CD14-positive monocyte (primary cell): ENCODE results near the gene SSBP3. TPM values are rescaled to one million over a fixed set of nuclear protein-coding genes. Genes with fewer than 3 reads are reported as not detected.
"Not testable (repeated sequence)": the region's sequence is repeated elsewhere in the genome, so short reads cannot be mapped to it uniquely, and the experiment has no call there.

Experiments used
- DNase-seq, 3 donors: peaks; one replicate each; pipeline ENCODE4 v3.0.0-alpha.2; 2011 to 2022
- H2AFZ ChIP-seq: 2 replicates; pipeline ENCODE4 v1.6.0; 2012; ENCODE audit warnings: mild to moderate bottlenecking, low read depth, low read length, inconsistent platforms; ENCODE audit not compliant: insufficient read depth, poor library complexity, severe bottlenecking
- H3K27ac ChIP-seq, 2 donors: 1 replicate in 1 of 2; 2 replicates in 1 of 2; pipeline ENCODE4 v1.5.1; 2012 to 2013; ENCODE audit warnings: low read length in 2 of 2, control low read depth in 1 of 2, inconsistent platforms in 1 of 2, low read depth in 1 of 2, mild to moderate bottlenecking in 1 of 2
- H3K27me3 ChIP-seq, 2 donors: one replicate each; pipeline versions ENCODE4 v1.6.0 to v1.6.1; 2011 to 2013; ENCODE audit warnings: low read length in 2 of 2; ENCODE audit not compliant: control insufficient read depth in 2 of 2, insufficient read depth in 2 of 2
- H3K36me3 ChIP-seq, 2 donors: replicated peaks in 1 of 2; 1 replicate in 1 of 2; 2 replicates in 1 of 2; pipeline versions ENCODE4 v1.5.1 to v1.6.1; 2012 to 2013; ENCODE audit warnings: low read length in 2 of 2, control low read depth in 1 of 2, inconsistent platforms in 1 of 2, mild to moderate bottlenecking in 1 of 2; ENCODE audit not compliant: insufficient read depth in 2 of 2, control insufficient read depth in 1 of 2
- H3K4me1 ChIP-seq, 2 donors: 1 replicate in 1 of 2; 2 replicates in 1 of 2; pipeline versions ENCODE4 v1.5.1 to v1.6.1; 2012 to 2013; ENCODE audit warnings: low read length in 2 of 2, control low read depth in 1 of 2, inconsistent platforms in 1 of 2, mild to moderate bottlenecking in 1 of 2, moderate library complexity in 1 of 2; ENCODE audit not compliant: insufficient read depth in 2 of 2, control insufficient read depth in 1 of 2
- H3K4me2 ChIP-seq: replicated peaks from 2 replicates; pipeline ENCODE3; 2012; ENCODE audit warnings: low read length, moderate library complexity, mild to moderate bottlenecking; ENCODE audit not compliant: poor library complexity, severe bottlenecking; ENCODE audit errors: extremely low read depth
- H3K4me3 ChIP-seq, 3 experiments: fragments of 200-600 bp in 1 of 3; sonication (generic) in 1 of 3; replicated peaks in 1 of 3; 1 replicate in 2 of 3; 2 replicates in 1 of 3; pipeline ENCODE4 v1.5.1; 2011 to 2013; ENCODE audit warnings: low read length in 3 of 3, mild to moderate bottlenecking in 3 of 3, control low read depth in 2 of 3, low read depth in 2 of 3, inconsistent platforms in 1 of 3, moderate library complexity in 1 of 3
- H3K79me2 ChIP-seq: 2 replicates; pipeline ENCODE4 v1.6.0; 2012; ENCODE audit warnings: mild to moderate bottlenecking, control low read depth, inconsistent platforms, low read length, moderate library complexity; ENCODE audit not compliant: insufficient read depth
- H3K9ac ChIP-seq: 2 replicates; pipeline ENCODE4 v1.6.0; 2017; ENCODE audit warnings: low read length, mild to moderate bottlenecking; ENCODE audit not compliant: insufficient read depth, poor library complexity, severe bottlenecking
- H3K9me3 ChIP-seq, 2 donors: replicated peaks in 1 of 2; 1 replicate in 1 of 2; 2 replicates in 1 of 2; pipeline versions ENCODE4 v1.5.1 to v1.6.1; 2012 to 2013; ENCODE audit warnings: low read length in 2 of 2, control low read depth in 1 of 2; ENCODE audit not compliant: control insufficient read depth in 1 of 2, insufficient read depth in 1 of 2
- H4K20me1 ChIP-seq: 2 replicates; pipeline ENCODE4 v1.6.0; 2012; ENCODE audit warnings: mild to moderate bottlenecking, low read length, control low read depth, moderate library complexity; ENCODE audit not compliant: insufficient read depth
- H3K27ac Mint-ChIP-seq, 7 donors: one replicate each; pipeline ENCODE4 v1.8.0; 2020; ENCODE audit warnings: mild to moderate bottlenecking in 7 of 7, mixed read lengths in 7 of 7, moderate library complexity in 6 of 7, inconsistent platforms in 2 of 7
- H3K27me3 Mint-ChIP-seq, 3 donors: one replicate each; pipeline ENCODE4 v1.8.0; 2021 to 2022; ENCODE audit warnings: low read depth in 3 of 3, mild to moderate bottlenecking in 3 of 3, mixed read lengths in 3 of 3, moderate library complexity in 3 of 3, inconsistent platforms in 1 of 3
- H3K36me3 Mint-ChIP-seq, 2 donors: one replicate each; pipeline ENCODE4 v1.8.0; 2020; ENCODE audit warnings: mixed read lengths in 2 of 2, inconsistent platforms in 1 of 2, mild to moderate bottlenecking in 1 of 2
- H3K4me1 Mint-ChIP-seq: one replicate; pipeline ENCODE4 v1.8.0; 2020; ENCODE audit warnings: mild to moderate bottlenecking, mixed read lengths
- H3K4me3 Mint-ChIP-seq, 2 donors: one replicate each; pipeline ENCODE4 v1.8.0; 2020; ENCODE audit warnings: mild to moderate bottlenecking in 2 of 2, mixed read lengths in 2 of 2, moderate library complexity in 1 of 2
- H3K9me3 Mint-ChIP-seq, 7 donors: one replicate each; pipeline ENCODE4 v1.8.0; 2020 to 2022; ENCODE audit warnings: mixed read lengths in 7 of 7, mild to moderate bottlenecking in 6 of 7, moderate library complexity in 6 of 7, inconsistent platforms in 2 of 7
- WGBS: methylation state at CpG from one replicate; pipeline ENCODE4 v1.1.5; 2013; ENCODE audit warnings: missing lambda C conversion rate; ENCODE audit not compliant: insufficient coverage; 5-methylcytosine and 5-hydroxymethylcytosine counted together
- intact Hi-C, 2 donors: fragments of 100-400 bp; cut with micrococcal nuclease; formaldehyde crosslinking; loops; one replicate each; pipeline versions ENCODE4 v1.15.0 to v1.15.1; 2023
- polyA plus RNA-seq, 3 donors: library from polyadenylated mRNA; depleted of rRNA in 1 of 3; unstranded in 2 of 3; stranded (reverse) in 1 of 3; fragments of 300-500 nt in 2 of 3; fragments of >200 nt in 1 of 3; fragmentation: Illumina TruSeq in 2 of 3; gene quantifications; 1 replicate in 2 of 3; 2 replicates in 1 of 3; pipeline ENCODE4 v1.2.3, GENCODE V29; 2012 to 2021
- TF ChIP-seq, protein P1 (sequence below): fragments of 200-600 bp; IDR thresholded peaks from one replicate; pipeline ENCODE4 v1.8.0; 2022; ENCODE audit warnings: antibody characterized with exemption, mild to moderate bottlenecking

Gene SSBP3
- polyA plus RNA-seq, 3 donors: 4.1 to 30.7 (median 4.3) TPM

DNA sequence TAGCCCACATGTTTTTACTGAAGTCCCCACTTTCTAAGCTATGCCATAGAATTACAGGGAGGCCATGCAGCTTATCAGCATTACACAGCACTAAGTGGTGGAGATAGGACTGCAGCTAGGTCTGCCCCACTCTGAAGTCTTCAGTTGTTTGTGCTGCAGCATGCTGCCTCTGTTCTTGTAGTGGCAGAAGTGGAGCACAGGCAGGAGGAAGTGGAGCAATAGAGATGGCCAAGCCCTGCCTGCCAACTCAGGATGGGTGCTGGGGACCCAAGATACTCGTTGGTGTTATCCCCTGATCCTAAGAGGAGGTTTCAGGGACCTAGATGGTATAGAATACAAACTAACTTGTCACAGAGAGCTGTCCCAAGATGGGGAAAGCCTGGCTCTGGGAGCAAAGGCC, 193.3 kb downstream of the SSBP3 start:
- no peak overlapping the region for H3K4me3 ChIP-seq
- H3K9me3 Mint-ChIP-seq: no peaks in the 10 kb centered on the region
- no peaks in the 10 kb centered on the region for H3K4me1 Mint-ChIP-seq
- no peaks in the 10 kb centered on the region for H4K20me1 ChIP-seq
- H3K79me2 ChIP-seq: no peaks in the 10 kb centered on the region
- H3K27me3 Mint-ChIP-seq: peaks cover 0 to 3% (median 0%) of the 10 kb centered on the region in 3 donors
- no peaks in the 10 kb centered on the region for H3K9me3 ChIP-seq
- H3K36me3 ChIP-seq: peaks cover 94 to 97% of the 10 kb centered on the region in 2 donors
- no peak for DNase-seq
- intact Hi-C loops: no loop called here
- H2AFZ ChIP-seq: no peak overlapping the region
- TF ChIP-seq, protein P1, sequence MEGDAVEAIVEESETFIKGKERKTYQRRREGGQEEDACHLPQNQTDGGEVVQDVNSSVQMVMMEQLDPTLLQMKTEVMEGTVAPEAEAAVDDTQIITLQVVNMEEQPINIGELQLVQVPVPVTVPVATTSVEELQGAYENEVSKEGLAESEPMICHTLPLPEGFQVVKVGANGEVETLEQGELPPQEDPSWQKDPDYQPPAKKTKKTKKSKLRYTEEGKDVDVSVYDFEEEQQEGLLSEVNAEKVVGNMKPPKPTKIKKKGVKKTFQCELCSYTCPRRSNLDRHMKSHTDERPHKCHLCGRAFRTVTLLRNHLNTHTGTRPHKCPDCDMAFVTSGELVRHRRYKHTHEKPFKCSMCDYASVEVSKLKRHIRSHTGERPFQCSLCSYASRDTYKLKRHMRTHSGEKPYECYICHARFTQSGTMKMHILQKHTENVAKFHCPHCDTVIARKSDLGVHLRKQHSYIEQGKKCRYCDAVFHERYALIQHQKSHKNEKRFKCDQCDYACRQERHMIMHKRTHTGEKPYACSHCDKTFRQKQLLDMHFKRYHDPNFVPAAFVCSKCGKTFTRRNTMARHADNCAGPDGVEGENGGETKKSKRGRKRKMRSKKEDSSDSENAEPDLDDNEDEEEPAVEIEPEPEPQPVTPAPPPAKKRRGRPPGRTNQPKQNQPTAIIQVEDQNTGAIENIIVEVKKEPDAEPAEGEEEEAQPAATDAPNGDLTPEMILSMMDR: no peak
- peak overlapping the region in 1 of 7 donors; percentile 81 for H3K27ac Mint-ChIP-seq
- no peaks in the 10 kb centered on the region for H3K27me3 ChIP-seq
- H3K4me1 ChIP-seq: no peaks in the 10 kb centered on the region
- no peak overlapping the region for H3K27ac ChIP-seq
- 29% methylated on average over 1 of the region's 1 CpG for WGBS
- H3K4me2 ChIP-seq: no peak overlapping the region
- H3K4me3 Mint-ChIP-seq: no peak overlapping the region
- H3K36me3 Mint-ChIP-seq: peaks cover 92 to 100% of the 10 kb centered on the region in 2 donors
- H3K9ac ChIP-seq: no peak overlapping the region

DNA sequence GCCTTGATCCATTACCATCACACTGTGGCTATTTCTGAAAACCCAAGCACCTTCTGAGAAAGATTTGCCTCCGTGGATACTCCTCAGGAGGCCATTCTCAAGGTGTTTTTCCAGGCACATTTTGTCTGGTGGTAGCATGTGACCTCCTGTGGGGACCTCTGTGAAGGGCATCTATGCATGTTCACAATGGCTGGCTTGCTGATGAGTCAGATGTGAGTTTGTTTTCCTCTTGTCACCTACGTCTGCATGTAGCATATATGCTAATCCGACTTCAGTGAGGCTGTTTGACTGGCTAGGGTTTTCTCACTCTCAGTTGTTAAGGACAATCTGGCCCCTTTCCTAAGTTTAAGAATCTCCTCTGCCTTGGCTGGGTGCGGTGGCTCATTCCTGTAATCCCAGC, 198.3 kb downstream of the SSBP3 start:
- DNase-seq, H3K9me3 Mint-ChIP-seq, H3K4me2 ChIP-seq, H3K4me3 Mint-ChIP-seq, H3K27me3 Mint-ChIP-seq, H3K27me3 ChIP-seq, H4K20me1 ChIP-seq, H3K9me3 ChIP-seq, H3K79me2 ChIP-seq, H2AFZ ChIP-seq, H3K9ac ChIP-seq, H3K4me1 Mint-ChIP-seq, H3K4me3 ChIP-seq, intact Hi-C loops, H3K4me1 ChIP-seq: not testable (repeated sequence)
- WGBS: no CpG with 5 or more reads among the region's 4 CpGs
- peak overlapping the region in 1 of 7 donors; percentile 44 for H3K27ac Mint-ChIP-seq
- H3K36me3 ChIP-seq: peaks cover 71 to 89% of the 10 kb centered on the region in 2 donors
- peaks cover 73 to 87% of the 10 kb centered on the region in 2 donors for H3K36me3 Mint-ChIP-seq
- peak overlapping the region in 1 of 2 donors; percentile 22 for H3K27ac ChIP-seq
